Activated T-cell treated with anti-CD3 and anti-CD28 coated beads for 24 hours (primary cell): ENCODE results near the gene LAMA2.

Experiments used
- DNase-seq: peaks from one replicate; pipeline ENCODE4 v3.0.0-alpha.2; 2020; ENCODE audit warnings: low read depth

The LAMA2 gene

GRCh38 chr6:129370268-129370916, 487.5 kb downstream of the LAMA2 start:
- DNase-seq = peak; percentile 26

DNA sequence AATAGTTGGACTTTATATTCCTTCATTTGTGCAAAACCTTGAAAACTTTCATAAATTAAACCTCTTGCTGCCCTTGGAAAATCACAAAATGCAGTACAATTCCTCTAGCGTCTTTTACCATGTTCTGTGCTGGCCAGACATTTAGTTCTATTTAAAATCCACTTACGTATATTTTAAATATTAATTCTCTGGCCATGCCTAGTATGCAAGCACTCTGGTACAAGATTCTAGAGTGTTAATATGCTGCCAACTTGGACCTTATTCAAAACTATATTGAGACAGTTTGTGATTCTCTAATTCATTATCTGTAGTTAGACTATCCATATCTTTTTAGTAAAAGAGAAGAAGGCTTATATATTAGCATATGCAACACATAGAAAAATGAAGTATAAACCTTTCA, 498.9 kb downstream of the LAMA2 start:
- DNase-seq = no peak

- no peak for DNase-seq
These were observed 500.0 kb downstream of the LAMA2 start for GRCh38 chr6:129382916-129383315.

- no peak for DNase-seq
These were observed 502.2 kb downstream of the LAMA2 start for GRCh38 chr6:129385117-129385516.

DNA sequence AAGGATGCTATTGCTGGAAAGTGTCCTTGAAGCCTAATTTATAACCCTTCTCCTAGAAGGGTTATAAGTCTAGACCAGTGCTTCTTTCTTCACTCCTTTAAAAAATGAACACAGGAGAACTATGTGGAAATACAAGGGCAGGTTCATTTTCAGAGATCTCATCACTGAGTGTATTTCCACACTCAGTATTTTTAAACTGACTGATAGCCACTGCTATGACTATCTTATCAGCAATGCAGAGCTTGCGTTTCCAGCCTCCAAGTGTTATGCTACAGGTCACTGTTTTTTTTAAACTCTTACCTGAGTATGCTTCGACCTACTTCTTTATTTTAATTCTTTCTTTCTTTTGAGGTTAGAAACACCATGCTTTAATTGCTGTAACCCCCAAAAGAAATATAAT, 508.0 kb downstream of the LAMA2 start:
- DNase-seq = no peak

GRCh38 chr6:129393654-129394053, 510.7 kb downstream of the LAMA2 start:
- DNase-seq = no peak

GRCh38 chr6:129398764-129399163, 515.8 kb downstream of the LAMA2 start:
- DNase-seq = no peak

DNA sequence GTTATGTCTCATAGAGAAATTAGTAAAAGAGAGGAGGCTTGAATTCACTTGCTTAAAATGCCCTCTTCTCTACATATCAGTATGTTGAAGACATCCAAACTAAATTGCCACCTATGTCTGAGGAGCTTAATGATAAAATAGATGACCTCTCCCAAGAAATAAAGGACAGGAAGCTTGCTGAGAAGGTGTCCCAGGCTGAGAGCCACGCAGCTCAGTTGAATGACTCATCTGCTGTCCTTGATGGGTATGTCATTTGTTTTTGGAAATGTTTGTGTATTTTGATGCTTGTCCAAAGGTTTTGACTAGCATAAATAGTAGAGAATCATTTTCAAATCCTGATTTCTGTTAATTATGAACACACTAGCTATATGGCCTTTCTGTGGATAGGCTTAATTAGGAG, 519.3 kb downstream of the LAMA2 start:
- DNase-seq = no peak

- DNase-seq = no peak
These were observed 528.2 kb downstream of the LAMA2 start for GRCh38 chr6:129411092-129411491.

DNA sequence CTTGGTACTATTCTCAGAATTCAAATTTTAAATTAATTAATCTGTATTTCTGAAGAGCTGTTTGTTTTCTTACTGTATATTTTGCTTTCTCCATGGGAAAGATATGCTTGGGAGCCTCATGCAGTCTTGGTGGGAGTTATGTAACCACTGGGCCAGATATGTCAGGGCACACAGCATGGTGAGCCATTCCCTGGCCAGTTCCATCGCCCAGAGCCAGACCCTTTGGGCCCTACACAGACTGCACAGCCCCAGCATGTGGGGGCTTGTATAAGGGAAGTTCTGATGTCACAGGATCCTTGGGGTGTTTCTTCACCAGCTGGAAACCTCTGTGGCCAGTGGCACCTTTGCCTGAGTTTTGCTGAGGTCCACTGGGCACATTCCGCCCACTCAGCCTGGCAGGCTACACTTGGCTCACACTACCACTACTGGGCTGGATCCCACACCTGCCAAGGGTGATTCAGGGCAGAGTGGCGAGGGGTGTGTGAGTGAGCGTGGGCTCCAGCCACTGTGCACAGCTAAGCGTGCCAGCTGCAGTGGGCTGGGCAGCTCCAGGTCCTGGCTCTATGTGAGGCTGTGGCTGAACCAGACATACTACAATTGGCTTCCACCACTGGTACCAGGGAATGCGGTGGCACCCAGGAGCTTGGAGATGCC, 533.5 kb downstream of the LAMA2 start:
- DNase-seq = no peak

DNA sequence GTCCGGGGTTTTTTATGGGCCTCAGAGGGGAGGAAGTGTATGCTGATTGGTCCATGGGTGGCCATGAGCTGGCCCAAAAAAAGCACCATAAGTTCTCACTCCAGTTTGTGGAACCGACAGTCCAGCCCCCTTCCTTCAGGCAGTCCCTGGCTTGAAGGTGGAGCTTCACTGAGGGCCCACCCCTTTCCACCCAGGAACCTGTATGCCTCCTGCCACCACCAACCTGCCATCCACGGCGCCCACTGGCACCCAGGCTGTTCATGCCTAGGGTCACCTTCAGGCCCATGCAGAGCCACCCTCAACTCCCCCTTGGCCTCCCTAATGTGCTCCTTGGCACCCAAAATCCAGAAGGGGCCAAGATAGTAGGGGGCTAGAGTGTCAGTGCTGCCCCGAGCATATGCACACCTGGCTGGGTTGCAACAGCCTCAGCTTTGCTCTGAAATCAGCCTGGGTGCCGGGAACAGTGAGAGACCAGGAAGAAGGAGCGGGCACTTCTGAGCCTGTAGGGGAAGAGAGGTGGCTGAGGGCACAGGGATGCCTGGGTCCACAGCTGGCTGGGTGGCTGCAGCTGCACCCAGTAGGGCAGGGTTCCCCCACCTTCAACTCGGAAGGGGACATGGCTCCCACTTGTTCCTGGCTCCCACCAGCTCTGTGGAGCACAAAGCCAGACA, 534.6 kb downstream of the LAMA2 start:
- DNase-seq = no peak

DNA sequence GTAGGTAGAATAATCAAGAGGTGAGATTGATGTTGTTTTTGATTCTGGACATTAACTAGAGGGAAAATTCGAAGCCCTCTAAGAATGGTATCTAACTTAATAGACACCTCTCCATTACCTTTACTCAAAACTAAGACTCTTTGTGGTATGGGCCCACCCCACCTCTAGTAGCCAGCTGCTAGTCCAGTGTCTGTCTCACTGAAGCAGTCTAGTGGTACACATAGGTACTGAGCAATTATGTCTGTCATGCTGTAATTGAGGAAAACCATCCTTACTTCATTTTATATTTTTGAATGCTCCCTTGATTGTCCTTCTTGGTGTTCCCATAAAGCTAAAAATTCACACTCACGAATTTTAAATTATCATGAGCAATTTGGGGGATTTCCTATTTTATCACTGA, 536.4 kb downstream of the LAMA2 start:
- DNase-seq = no peak

GRCh38 chr6:129426343-129426742, 543.4 kb downstream of the LAMA2 start:
- no peak for DNase-seq

DNA sequence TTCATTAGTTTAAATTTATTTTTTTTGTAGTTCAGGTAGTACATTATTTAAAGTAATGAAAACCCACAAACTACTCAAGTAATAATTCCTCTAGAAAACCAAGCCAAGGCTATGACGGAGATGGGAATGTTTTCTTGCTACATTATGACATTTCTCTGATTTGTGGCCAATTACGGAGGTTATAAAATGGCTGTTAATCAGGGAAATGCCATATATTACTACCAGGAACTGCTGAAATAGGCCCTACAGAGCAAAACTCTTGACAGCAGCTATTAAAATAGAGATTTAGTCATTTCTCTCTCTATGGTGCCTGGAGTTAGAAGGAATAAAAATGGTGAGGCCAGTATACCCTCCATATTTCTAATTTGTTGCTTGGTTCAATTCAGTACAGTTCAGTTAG, 547.0 kb downstream of the LAMA2 start:
- DNase-seq = no peak

GRCh38 chr6:129432738-129433137, 549.8 kb downstream of the LAMA2 start:
- no peak for DNase-seq

- no peak for DNase-seq
These were observed 551.2 kb downstream of the LAMA2 start for GRCh38 chr6:129434091-129434490.

DNA sequence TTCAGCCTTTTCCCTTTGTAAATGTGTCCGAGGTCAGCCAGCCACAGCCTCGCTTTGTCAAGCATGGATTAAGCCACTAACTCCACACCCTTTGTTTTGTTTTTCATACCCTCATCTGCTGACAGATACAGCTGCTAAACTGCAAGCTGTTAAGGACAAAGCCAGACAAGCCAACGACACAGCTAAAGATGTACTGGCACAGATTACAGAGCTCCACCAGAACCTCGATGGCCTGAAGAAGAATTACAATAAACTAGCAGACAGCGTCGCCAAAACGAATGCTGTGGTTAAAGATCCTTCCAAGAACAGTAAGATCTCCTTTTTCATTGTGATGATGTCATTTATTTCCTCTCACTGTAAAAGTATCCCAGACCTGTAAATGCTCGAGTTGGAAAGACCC, 557.8 kb downstream of the LAMA2 start:
- DNase-seq = no peak

- DNase-seq = no peak
These were observed 561.7 kb downstream of the LAMA2 start for GRCh38 chr6:129444683-129445082.

- no peak for DNase-seq
These were observed 563.6 kb downstream of the LAMA2 start for GRCh38 chr6:129446272-129447197.

DNA sequence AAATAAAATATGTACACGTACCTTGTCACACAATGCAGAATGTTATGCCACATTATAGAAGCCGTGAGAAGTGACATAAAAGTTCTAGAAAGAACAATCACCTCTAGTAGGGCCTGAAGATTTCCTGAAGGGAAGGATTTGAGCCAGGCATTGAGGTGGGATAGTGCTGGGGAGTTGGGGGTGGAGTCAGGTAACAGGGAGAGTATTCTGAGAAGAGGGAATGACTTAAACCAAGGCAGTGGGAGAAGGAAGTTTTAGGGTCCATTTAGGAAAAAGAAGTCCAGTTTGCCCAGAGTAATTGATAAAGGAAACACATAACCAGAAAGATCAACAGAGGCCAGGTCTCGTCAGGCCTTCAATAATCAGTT, 564.2 kb downstream of the LAMA2 start:
- no peak for DNase-seq

- DNase-seq = no peak
These were observed 566.0 kb downstream of the LAMA2 start for GRCh38 chr6:129448965-129449364.

GRCh38 chr6:129451187-129451586, 568.2 kb downstream of the LAMA2 start:
- DNase-seq = no peak

DNA sequence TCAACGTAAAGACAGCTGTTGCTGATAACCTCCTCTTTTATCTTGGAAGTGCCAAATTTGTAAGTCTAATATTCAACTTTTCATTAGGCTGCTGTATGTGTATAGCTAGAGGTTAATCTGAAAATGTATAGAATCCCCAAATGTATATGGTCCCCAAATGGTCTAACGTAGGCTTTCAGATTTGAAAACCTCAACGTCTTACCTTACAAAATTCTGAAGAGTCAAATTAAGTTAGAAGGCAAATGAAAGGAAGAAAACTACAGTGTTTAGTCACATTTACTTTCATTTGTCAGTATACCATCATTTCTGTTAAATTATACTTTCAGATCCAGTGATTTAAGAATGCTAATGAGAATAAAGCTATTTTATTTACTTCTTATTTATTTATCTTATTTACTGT, 570.1 kb downstream of the LAMA2 start:
- DNase-seq = no peak
